ENCODE measurements around the gene OR8B3.
"Not testable (repeated sequence)": the region's sequence is repeated elsewhere in the genome, so short reads cannot be mapped to it uniquely, and the experiment has no call there.

Gene OR8B3

GRCh38 chr11:124382857-124383256 is 16.0 kb downstream of the OR8B3 start:
- not testable (repeated sequence) for H3K4me1 ChIP-seq (ENCODE audit: control insufficient read depth in 2 of 2, insufficient read depth in 1 of 2, low read depth in 1 of 2, low read length in 2 of 2); H3K27ac ChIP-seq (replicated peaks; ENCODE audit: low read length)
- WGBS, 2 donors (ENCODE audit: extremely low coverage in 2 of 2, insufficient read length in 2 of 2, insufficient replicate concordance in 1 of 2): no CpG with 5 or more reads among the region's 6 CpGs

GRCh38 chr11:124380585-124380984 is 18.2 kb downstream of the OR8B3 start:
- Histone ChIP-seq H3K36me3 (replicated peaks in 1 of 2; ENCODE audit: control insufficient read depth in 2 of 2, insufficient read depth in 2 of 2, low read length in 2 of 2) (no peaks in the 10 kb centered on the region), H3K27ac (replicated peaks; ENCODE audit: low read length) (no peak overlapping the region)
- WGBS, 2 donors (ENCODE audit: extremely low coverage in 2 of 2, insufficient read length in 2 of 2, insufficient replicate concordance in 1 of 2): no CpG with 5 or more reads among the region's 2 CpGs

More at GRCh38 chr11:124382857-124383256, 16.0 kb downstream of the OR8B3 start:
- H3K4me3 ChIP-seq (ENCODE audit: low read length in 2 of 2); H2BK12ac ChIP-seq (ENCODE audit: low read length); H3K79me1 ChIP-seq (ENCODE audit: low read depth, low read length); H3K4ac ChIP-seq (ENCODE audit: low read length); H4K91ac ChIP-seq (ENCODE audit: low read depth, low read length, poor library complexity); H2AK5ac ChIP-seq (ENCODE audit: low read depth, low read length); H3K9ac ChIP-seq (ENCODE audit: low read depth, low read length, poor library complexity); H3K14ac ChIP-seq (ENCODE audit: low read length); H2AFZ ChIP-seq (ENCODE audit: low read length); H3K27me3 ChIP-seq (ENCODE audit: control insufficient read depth in 3 of 3, insufficient read depth in 3 of 3, low read depth in 1 of 3, low read length in 3 of 3); H3K4me2 ChIP-seq (ENCODE audit: insufficient read depth, low read length, poor library complexity, severe bottlenecking); H3K9me3 ChIP-seq (replicated peaks in 1 of 2; ENCODE audit: control insufficient read depth in 2 of 2, insufficient read depth in 1 of 2, low read depth in 1 of 2, low read length in 2 of 2); H2BK15ac ChIP-seq (ENCODE audit: low read length); DNase-seq (ENCODE audit: low spot score); H3K23ac ChIP-seq (ENCODE audit: low read depth, low read length, poor library complexity); H3K18ac ChIP-seq (ENCODE audit: low read length); H4K8ac ChIP-seq (ENCODE audit: low read depth, low read length); H2BK120ac ChIP-seq (ENCODE audit: low read depth, low read length); H3K36me3 ChIP-seq (replicated peaks in 1 of 2; ENCODE audit: control insufficient read depth in 2 of 2, insufficient read depth in 2 of 2, low read length in 2 of 2); H2BK5ac ChIP-seq (ENCODE audit: low read length): not testable (repeated sequence)

GRCh38 chr11:124376280-124376679 is 22.5 kb downstream of the OR8B3 start:
- Histone ChIP-seq H2BK5ac (ENCODE audit: low read length) (no peak overlapping the region), H2BK15ac (ENCODE audit: low read length) (no peak overlapping the region), H4K91ac (ENCODE audit: low read depth, low read length, poor library complexity) (no peak overlapping the region), H3K4me3 (ENCODE audit: low read length in 2 of 2) (no peak overlapping the region), H2AFZ (ENCODE audit: low read length) (no peak overlapping the region), H3K4ac (ENCODE audit: low read length) (no peak overlapping the region), H3K14ac (ENCODE audit: low read length) (no peak overlapping the region), H3K27me3 (ENCODE audit: control insufficient read depth in 3 of 3, insufficient read depth in 3 of 3, low read depth in 1 of 3, low read length in 3 of 3) (peaks cover 0 to 3% (median 0%) of the 10 kb centered on the region in 3 experiments), H3K4me1 (ENCODE audit: control insufficient read depth in 2 of 2, insufficient read depth in 1 of 2, low read depth in 1 of 2, low read length in 2 of 2) (no peaks in the 10 kb centered on the region), H3K23ac (ENCODE audit: low read depth, low read length, poor library complexity) (no peak overlapping the region), H2BK120ac (ENCODE audit: low read depth, low read length) (no peak overlapping the region), H3K9ac (ENCODE audit: low read depth, low read length, poor library complexity) (no peak overlapping the region), H2BK12ac (ENCODE audit: low read length) (no peak overlapping the region), H4K8ac (ENCODE audit: low read depth, low read length) (no peak overlapping the region), H3K79me1 (ENCODE audit: low read depth, low read length) (no peaks in the 10 kb centered on the region), H3K27ac (replicated peaks; ENCODE audit: low read length) (no peak overlapping the region), H3K4me2 (ENCODE audit: insufficient read depth, low read length, poor library complexity, severe bottlenecking) (no peak overlapping the region), H3K18ac (ENCODE audit: low read length) (no peak overlapping the region), H3K9me3 (replicated peaks in 1 of 2; ENCODE audit: control insufficient read depth in 2 of 2, insufficient read depth in 1 of 2, low read depth in 1 of 2, low read length in 2 of 2) (peaks cover 0 to 1% of the 10 kb centered on the region in 2 donors), H3K36me3 (replicated peaks in 1 of 2; ENCODE audit: control insufficient read depth in 2 of 2, insufficient read depth in 2 of 2, low read length in 2 of 2) (peaks cover 0 to 2% of the 10 kb centered on the region in 2 donors), H2AK5ac (ENCODE audit: low read depth, low read length) (no peak overlapping the region)
- no CpG with 5 or more reads among the region's 3 CpGs for WGBS, 2 donors (ENCODE audit: extremely low coverage in 2 of 2, insufficient read length in 2 of 2, insufficient replicate concordance in 1 of 2)
- DNase-seq (ENCODE audit: low spot score): no peak

More at GRCh38 chr11:124380585-124380984, 18.2 kb downstream of the OR8B3 start:
- H2AFZ ChIP-seq (ENCODE audit: low read length): no peak overlapping the region
- peaks cover 0 to 1% of the 10 kb centered on the region in 2 donors for H3K9me3 ChIP-seq (replicated peaks in 1 of 2; ENCODE audit: control insufficient read depth in 2 of 2, insufficient read depth in 1 of 2, low read depth in 1 of 2, low read length in 2 of 2)
- H3K27me3 ChIP-seq (ENCODE audit: control insufficient read depth in 3 of 3, insufficient read depth in 3 of 3, low read depth in 1 of 3, low read length in 3 of 3): peaks cover 0 to 3% (median 0%) of the 10 kb centered on the region in 3 experiments
- no peak overlapping the region for H3K9ac ChIP-seq (ENCODE audit: low read depth, low read length, poor library complexity)
- H3K79me1 ChIP-seq (ENCODE audit: low read depth, low read length): no peaks in the 10 kb centered on the region
- no peaks in the 10 kb centered on the region for H3K4me1 ChIP-seq (ENCODE audit: control insufficient read depth in 2 of 2, insufficient read depth in 1 of 2, low read depth in 1 of 2, low read length in 2 of 2)
- no peak overlapping the region for H2BK12ac ChIP-seq (ENCODE audit: low read length)
- H3K23ac ChIP-seq (ENCODE audit: low read depth, low read length, poor library complexity): no peak overlapping the region
- H3K14ac ChIP-seq (ENCODE audit: low read length): no peak overlapping the region
- no peak overlapping the region for H2BK120ac ChIP-seq (ENCODE audit: low read depth, low read length)
- no peak overlapping the region for H4K91ac ChIP-seq (ENCODE audit: low read depth, low read length, poor library complexity)
- H3K4ac ChIP-seq (ENCODE audit: low read length): no peak overlapping the region
- no peak overlapping the region for H3K4me2 ChIP-seq (ENCODE audit: insufficient read depth, low read length, poor library complexity, severe bottlenecking)
- no peak for DNase-seq (ENCODE audit: low spot score)
- no peak overlapping the region for H2AK5ac ChIP-seq (ENCODE audit: low read depth, low read length)
- H2BK5ac ChIP-seq (ENCODE audit: low read length): no peak overlapping the region
- no peak overlapping the region for H4K8ac ChIP-seq (ENCODE audit: low read depth, low read length)
- H3K4me3 ChIP-seq (ENCODE audit: low read length in 2 of 2): no peak overlapping the region
- no peak overlapping the region for H3K18ac ChIP-seq (ENCODE audit: low read length)
- H2BK15ac ChIP-seq (ENCODE audit: low read length): no peak overlapping the region

- Histone ChIP-seq H3K4me3 (ENCODE audit: low read length in 2 of 2) (no peak overlapping the region), H2BK15ac (ENCODE audit: low read length) (no peak overlapping the region), H3K4me2 (ENCODE audit: insufficient read depth, low read length, poor library complexity, severe bottlenecking) (no peak overlapping the region), H2AK5ac (ENCODE audit: low read depth, low read length) (no peak overlapping the region), H3K27me3 (ENCODE audit: control insufficient read depth in 3 of 3, insufficient read depth in 3 of 3, low read depth in 1 of 3, low read length in 3 of 3) (no peaks in the 10 kb centered on the region), H2BK5ac (ENCODE audit: low read length) (no peak overlapping the region), H4K91ac (ENCODE audit: low read depth, low read length, poor library complexity) (no peak overlapping the region), H3K4me1 (ENCODE audit: control insufficient read depth in 2 of 2, insufficient read depth in 1 of 2, low read depth in 1 of 2, low read length in 2 of 2) (no peaks in the 10 kb centered on the region), H3K27ac (replicated peaks; ENCODE audit: low read length) (no peak overlapping the region), H3K9me3 (replicated peaks in 1 of 2; ENCODE audit: control insufficient read depth in 2 of 2, insufficient read depth in 1 of 2, low read depth in 1 of 2, low read length in 2 of 2) (no peaks in the 10 kb centered on the region), H3K14ac (ENCODE audit: low read length) (no peak overlapping the region), H3K4ac (ENCODE audit: low read length) (no peak overlapping the region), H2AFZ (ENCODE audit: low read length) (no peak overlapping the region), H3K9ac (ENCODE audit: low read depth, low read length, poor library complexity) (no peak overlapping the region), H4K8ac (ENCODE audit: low read depth, low read length) (no peak overlapping the region), H3K36me3 (replicated peaks in 1 of 2; ENCODE audit: control insufficient read depth in 2 of 2, insufficient read depth in 2 of 2, low read length in 2 of 2) (no peaks in the 10 kb centered on the region), H3K23ac (ENCODE audit: low read depth, low read length, poor library complexity) (no peak overlapping the region), H2BK120ac (ENCODE audit: low read depth, low read length) (no peak overlapping the region), H3K79me1 (ENCODE audit: low read depth, low read length) (no peaks in the 10 kb centered on the region), H2BK12ac (ENCODE audit: low read length) (no peak overlapping the region), H3K18ac (ENCODE audit: low read length) (no peak overlapping the region)
- no CpG with 5 or more reads among the region's 2 CpGs for WGBS, 2 donors (ENCODE audit: extremely low coverage in 2 of 2, insufficient read length in 2 of 2, insufficient replicate concordance in 1 of 2)
- no peak for DNase-seq (ENCODE audit: low spot score)
These were observed 39.3 kb downstream of the OR8B3 start for GRCh38 chr11:124359566-124359965.
